Smooth muscle cell (in vitro differentiated cells): Measurements from ENCODE around the gene TENM3. TPM values are rescaled to one million over a fixed set of nuclear protein-coding genes. Genes with fewer than 3 reads are reported as not detected.

Experiments used
- DNase-seq: peaks from one replicate; lab custom pipeline; 2025; ENCODE audit not compliant: unreplicated experiment; lab: John Stamatoyannopoulos, UW
- H2AFZ ChIP-seq: fragments of 200-600 bp; sonication (generic); 2 replicates; pipeline ENCODE4 v1.6.0; 2016; ENCODE audit warnings: antibody characterized with exemption, low read depth, mild to moderate bottlenecking
- H3F3A ChIP-seq: fragments of 200-600 bp; sonication (generic); 2 replicates; pipeline ENCODE4 v1.6.0; 2017; ENCODE audit warnings: antibody characterized with exemption, low read depth
- H3K27ac ChIP-seq: fragments of 200-600 bp; sonication (generic); 2 replicates; pipeline ENCODE4 v1.5.1; 2016; ENCODE audit warnings: low read depth, mild to moderate bottlenecking
- H3K27me3 ChIP-seq: fragments of 200-600 bp; sonication (generic); 2 replicates; pipeline ENCODE4 v1.6.1; 2016; ENCODE audit warnings: low read depth, mild to moderate bottlenecking
- H3K36me3 ChIP-seq: fragments of 200-600 bp; sonication (generic); 2 replicates; pipeline ENCODE4 v1.5.1; 2016; ENCODE audit warnings: low read depth
- H3K4me1 ChIP-seq: fragments of 200-600 bp; sonication (generic); 2 replicates; pipeline ENCODE4 v1.5.1; 2016; ENCODE audit warnings: low read depth
- H3K4me2 ChIP-seq: fragments of 200-600 bp; sonication (generic); 2 replicates; pipeline ENCODE4 v1.6.0; 2016; ENCODE audit warnings: mild to moderate bottlenecking
- H3K4me3 ChIP-seq: fragments of 200-600 bp; sonication (generic); 2 replicates; pipeline ENCODE4 v1.5.1; 2016; ENCODE audit warnings: mild to moderate bottlenecking
- H3K79me2 ChIP-seq: fragments of 200-600 bp; sonication (generic); 2 replicates; pipeline ENCODE4 v1.6.0; 2016; ENCODE audit warnings: low read depth, mild to moderate bottlenecking
- H3K9ac ChIP-seq: fragments of 200-600 bp; sonication (generic); 2 replicates; pipeline ENCODE4 v1.6.0; 2016; ENCODE audit warnings: low read depth
- H3K9me3 ChIP-seq: fragments of 200-600 bp; sonication (generic); replicated peaks from 2 replicates; pipeline ENCODE4 v1.5.1; 2016; ENCODE audit warnings: low read depth
- H4K20me1 ChIP-seq: fragments of 200-600 bp; sonication (generic); 2 replicates; pipeline ENCODE4 v1.6.0; 2016; ENCODE audit warnings: low read depth
- CTCF ChIP-seq: fragments of 200-600 bp; sonication (generic); IDR thresholded peaks from 2 replicates; pipeline ENCODE4 v1.5.1; 2017; ENCODE audit warnings: borderline replicate concordance, mild to moderate bottlenecking, antibody characterized with exemption; ENCODE audit not compliant: insufficient read depth, poor library complexity, severe bottlenecking
- WGBS: methylation state at CpG from one replicate; pipeline ENCODE4 v1.1.7; 2016; ENCODE audit warnings: low lambda C conversion rate; 5-methylcytosine and 5-hydroxymethylcytosine counted together
- polyA plus RNA-seq: library from polyadenylated mRNA; unstranded; fragments of >200 nt; fragmentation: Nextera tagmentation; extraction: Ambion mirVana; gene quantifications from 2 replicates; pipeline ENCODE4 v1.2.1, GENCODE V29; 2016
- total RNA-seq: library from RNA; depleted of rRNA; stranded (reverse); fragments of >200 nt; gene quantifications from 2 replicates; pipeline ENCODE4 v1.2.3, GENCODE V29; 2014

The TENM3 gene
- total and polyA plus RNA-seq, 2 experiments from 2014 or later, result 46.9 to 295 TPM

- Histone ChIP-seq H3K4me1 (no peaks in the 10 kb centered on the region), H3K27me3 (no peaks in the 10 kb centered on the region), H3K9ac (no peak overlapping the region), H3K79me2 (no peaks in the 10 kb centered on the region), H3K4me2 (no peak overlapping the region), H4K20me1 (no peaks in the 10 kb centered on the region), H2AFZ (no peak overlapping the region), H3F3A (no peaks in the 10 kb centered on the region), H3K4me3 (no peak overlapping the region), H3K36me3 (peaks cover 13% of the 10 kb centered on the region), H3K9me3 (peaks cover 12% of the 10 kb centered on the region), H3K27ac (no peak overlapping the region)
- TF ChIP-seq CTCF, result no peak
- 90% methylated on average over 2 of the region's 2 CpGs for WGBS
- no peak for DNase-seq
Observed at GRCh38 chr4:182415116-182415515, 171.9 kb downstream of the TENM3 start.

- Histone ChIP-seq H2AFZ (no peak overlapping the region), H3K36me3 (peaks cover 11% of the 10 kb centered on the region), H3K79me2 (no peaks in the 10 kb centered on the region), H3K4me2 (no peak overlapping the region), H3K9me3 (peaks cover 12% of the 10 kb centered on the region), H4K20me1 (no peaks in the 10 kb centered on the region), H3K4me3 (no peak overlapping the region), H3K4me1 (no peaks in the 10 kb centered on the region), H3K9ac (no peak overlapping the region), H3K27ac (no peak overlapping the region), H3K27me3 (no peaks in the 10 kb centered on the region), H3F3A (no peaks in the 10 kb centered on the region)
- no peak for DNase-seq
- 100% methylated on average over 1 of the region's 1 CpG for WGBS
- TF ChIP-seq CTCF, result no peak
Observed at GRCh38 chr4:182416067-182416466, 172.9 kb downstream of the TENM3 start.

- Histone ChIP-seq H3K79me2 (no peaks in the 10 kb centered on the region), H3F3A (no peaks in the 10 kb centered on the region), H3K9me3 (peaks cover 5% of the 10 kb centered on the region), H3K27ac (no peak overlapping the region), H3K4me2 (no peak overlapping the region), H3K9ac (no peak overlapping the region), H2AFZ (no peak overlapping the region), H3K4me1 (no peaks in the 10 kb centered on the region), H3K4me3 (no peak overlapping the region), H3K27me3 (no peaks in the 10 kb centered on the region), H4K20me1 (no peaks in the 10 kb centered on the region), H3K36me3 (peaks cover 2% of the 10 kb centered on the region)
- WGBS, result 90% methylated on average over 9 of the region's 9 CpGs
- no peak for TF ChIP-seq CTCF
- DNase-seq, result no peak
Observed at GRCh38 chr4:182418054-182418734, 175.0 kb downstream of the TENM3 start.

- Histone ChIP-seq H3K9me3 (no peaks in the 10 kb centered on the region), H4K20me1 (no peaks in the 10 kb centered on the region), H2AFZ (no peak overlapping the region), H3K27me3 (no peaks in the 10 kb centered on the region), H3F3A (no peaks in the 10 kb centered on the region), H3K4me3 (no peak overlapping the region), H3K79me2 (no peaks in the 10 kb centered on the region), H3K4me1 (no peaks in the 10 kb centered on the region), H3K27ac (no peak overlapping the region), H3K36me3 (no peaks in the 10 kb centered on the region), H3K4me2 (no peak overlapping the region), H3K9ac (no peak overlapping the region)
- no peak for TF ChIP-seq CTCF
- DNase-seq, result no peak
- WGBS, result 96% methylated on average over 7 of the region's 7 CpGs
Observed at GRCh38 chr4:182420189-182420588, 177.0 kb downstream of the TENM3 start.
